HG02623 (cell line): ENCODE measurements around the gene MYCN.
"Not testable (repeated sequence)": the region's sequence is repeated elsewhere in the genome, so short reads cannot be mapped to it uniquely, and the experiment has no call there.

Source experiments
- ATAC-seq: cut with Tn5 transposase; IDR thresholded peaks from one replicate; pipeline ENCODE4 v1.9.1; 2021; ENCODE audit warnings: moderate library complexity; ENCODE audit not compliant: unreplicated experiment

MYCN gene

DNA sequence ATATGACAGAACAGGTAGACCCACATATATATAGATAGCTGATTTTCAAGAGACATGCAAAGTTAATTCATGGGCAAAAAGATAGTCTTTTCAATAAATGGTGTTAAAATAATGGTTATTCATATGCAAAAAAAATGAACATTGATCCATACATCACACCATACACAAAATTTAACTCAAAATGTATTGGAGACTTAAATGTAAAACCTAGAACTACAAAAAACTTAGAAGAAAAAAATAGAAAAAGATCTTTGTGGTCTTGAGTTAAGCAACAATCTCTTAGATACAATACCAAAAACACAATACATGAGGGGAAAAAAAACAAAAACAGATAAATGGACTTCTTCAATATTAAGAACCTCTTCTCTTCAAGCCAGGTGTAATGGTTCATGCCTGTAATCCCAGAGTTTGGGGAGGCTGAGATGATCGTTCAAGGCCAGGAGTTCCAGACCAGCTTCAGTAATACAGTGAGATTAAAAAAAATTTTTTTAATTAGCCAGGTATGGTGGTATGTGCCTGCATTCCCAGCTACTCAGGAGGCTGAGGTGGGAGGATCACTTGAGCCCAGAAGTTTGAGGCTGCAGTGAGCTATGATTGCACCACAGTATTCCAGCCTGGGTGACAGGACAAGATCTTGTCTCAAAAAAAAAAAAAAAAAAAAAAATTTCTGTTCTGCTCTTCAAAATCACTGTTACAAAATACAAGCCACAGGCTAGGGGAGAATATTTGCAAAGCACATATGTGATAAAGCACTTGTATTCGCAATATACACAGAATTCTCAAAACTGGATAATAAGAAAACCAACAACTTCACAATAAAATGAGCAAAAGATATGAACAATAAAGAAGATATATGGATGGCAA, 32.7 kb upstream of the MYCN start:
- ATAC-seq: no peak

GRCh38 chr2:15908371-15908770, 32.0 kb upstream of the MYCN start:
- no peak for ATAC-seq

DNA sequence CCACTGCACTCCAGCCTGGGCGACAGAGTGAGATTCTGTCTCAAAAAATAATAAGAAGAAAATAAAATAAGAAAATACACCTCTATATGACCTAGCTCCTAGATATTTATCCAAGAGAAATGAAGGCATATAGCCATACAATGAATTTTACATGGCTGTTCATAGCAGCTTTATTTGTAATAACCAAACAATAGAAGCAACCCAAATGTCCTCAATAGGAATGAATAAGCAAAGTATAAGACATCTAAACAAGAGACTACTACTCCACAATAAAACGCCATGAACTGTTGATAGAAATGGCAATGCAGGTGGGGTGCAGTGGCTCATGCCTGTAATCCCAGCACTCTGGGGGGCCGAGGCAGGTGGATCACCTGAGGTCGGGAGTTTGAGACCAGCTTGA, 31.2 kb upstream of the MYCN start:
- no peak for ATAC-seq

- ATAC-seq: no peak
Measured at GRCh38 chr2:15909736-15910135, 30.6 kb upstream of the MYCN start.

- not testable (repeated sequence) for ATAC-seq
Measured at GRCh38 chr2:15911270-15911669, 29.1 kb upstream of the MYCN start.

GRCh38 chr2:15911686-15912085, 28.7 kb upstream of the MYCN start:
- ATAC-seq: no peak

GRCh38 chr2:15912203-15912602, 28.1 kb upstream of the MYCN start:
- no peak for ATAC-seq

DNA sequence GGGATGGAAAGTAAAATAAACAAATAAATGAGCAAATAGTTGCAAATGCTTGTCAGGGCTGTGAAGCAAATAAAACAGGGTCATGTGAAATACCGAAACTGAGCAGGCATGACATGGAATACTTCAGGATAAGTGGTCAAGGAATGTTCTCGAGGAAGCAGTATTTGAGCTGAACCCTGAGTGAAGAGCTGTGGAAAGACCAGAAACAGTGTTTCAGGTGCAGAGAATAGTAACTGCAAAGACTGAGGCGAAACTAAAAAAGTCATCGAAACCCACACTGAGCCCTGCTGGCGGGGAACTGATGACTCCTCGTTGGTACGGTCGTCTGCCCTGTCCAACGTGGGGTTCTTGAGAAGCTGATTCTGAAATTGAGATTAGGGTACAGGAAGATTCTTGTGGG, 27.2 kb upstream of the MYCN start:
- no peak for ATAC-seq

DNA sequence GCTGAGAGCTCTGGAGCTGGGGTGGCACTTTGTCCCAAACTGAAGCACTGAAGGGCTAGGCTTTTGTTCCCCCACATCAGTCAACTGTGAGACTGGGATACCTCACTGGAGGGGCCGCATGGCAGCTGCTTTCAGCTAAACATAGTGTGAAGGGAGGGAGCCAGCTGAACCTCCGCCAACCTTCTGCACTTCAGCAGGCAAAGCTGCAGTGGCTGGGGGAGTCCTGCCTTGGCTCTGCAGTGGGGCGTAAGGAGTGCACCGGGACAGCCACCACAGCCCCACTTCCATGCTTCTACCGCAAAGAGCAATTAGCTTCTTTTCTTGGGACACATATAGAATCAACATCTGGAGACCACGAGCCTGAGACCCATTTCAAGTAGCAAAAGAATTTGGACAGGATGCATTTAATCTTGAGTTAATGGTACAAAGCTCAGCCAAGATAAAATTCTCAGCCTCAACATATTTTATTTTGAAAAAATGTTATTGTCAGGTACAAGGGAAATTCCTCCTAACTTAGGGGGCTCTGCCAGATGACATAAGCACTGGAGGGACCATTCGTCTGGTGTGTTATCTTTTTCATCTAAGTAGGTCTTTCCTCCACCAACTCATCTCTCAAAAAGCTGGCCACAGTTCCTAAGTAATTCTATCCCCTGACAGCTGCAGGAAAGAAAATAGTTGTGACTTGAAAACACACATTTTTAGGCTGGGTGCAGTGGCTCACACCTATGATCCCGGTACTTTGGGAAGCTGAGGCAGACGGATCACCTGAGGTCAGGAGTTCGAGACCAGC, 25.6 kb upstream of the MYCN start:
- ATAC-seq: no peak

DNA sequence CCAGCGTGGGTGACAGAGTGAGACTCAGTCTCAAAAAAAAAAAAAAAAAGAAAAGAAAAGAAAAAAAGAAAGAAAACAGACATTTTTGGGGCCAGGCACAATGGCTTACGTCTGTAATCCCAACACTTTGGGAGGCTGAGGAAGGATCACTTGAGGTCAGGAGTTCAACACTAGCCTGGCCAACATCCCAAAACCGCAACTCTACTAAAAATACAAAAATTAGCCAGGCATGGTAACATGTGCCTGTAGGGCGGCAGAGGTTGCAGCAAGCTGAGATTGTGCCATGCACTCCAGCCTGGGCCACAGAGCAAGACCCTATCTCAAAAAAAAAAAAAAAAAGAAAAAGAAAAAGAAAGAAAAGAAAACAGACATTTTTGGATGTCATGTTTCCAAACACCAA, 24.8 kb upstream of the MYCN start:
- ATAC-seq: not testable (repeated sequence)

DNA sequence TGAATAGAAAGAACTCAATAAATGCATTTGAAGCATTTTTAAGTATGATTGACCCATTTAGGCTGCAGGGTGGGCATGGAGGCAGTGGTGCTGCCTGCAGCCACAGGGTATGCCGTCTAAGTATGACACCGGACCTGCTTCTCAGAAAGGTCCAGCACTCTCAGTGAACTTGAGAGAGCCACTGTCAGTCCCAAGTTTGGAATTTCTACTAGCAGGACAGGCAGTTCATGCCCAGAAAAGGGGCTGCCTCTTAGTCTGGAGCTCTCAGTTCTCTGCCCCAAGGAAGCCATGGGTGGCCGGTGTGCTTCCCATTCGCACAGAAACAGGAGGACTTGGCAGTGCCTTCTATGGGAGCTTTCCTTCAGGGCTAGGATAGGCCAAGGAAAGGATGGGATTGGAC, 24.0 kb upstream of the MYCN start:
- ATAC-seq: no peak

DNA sequence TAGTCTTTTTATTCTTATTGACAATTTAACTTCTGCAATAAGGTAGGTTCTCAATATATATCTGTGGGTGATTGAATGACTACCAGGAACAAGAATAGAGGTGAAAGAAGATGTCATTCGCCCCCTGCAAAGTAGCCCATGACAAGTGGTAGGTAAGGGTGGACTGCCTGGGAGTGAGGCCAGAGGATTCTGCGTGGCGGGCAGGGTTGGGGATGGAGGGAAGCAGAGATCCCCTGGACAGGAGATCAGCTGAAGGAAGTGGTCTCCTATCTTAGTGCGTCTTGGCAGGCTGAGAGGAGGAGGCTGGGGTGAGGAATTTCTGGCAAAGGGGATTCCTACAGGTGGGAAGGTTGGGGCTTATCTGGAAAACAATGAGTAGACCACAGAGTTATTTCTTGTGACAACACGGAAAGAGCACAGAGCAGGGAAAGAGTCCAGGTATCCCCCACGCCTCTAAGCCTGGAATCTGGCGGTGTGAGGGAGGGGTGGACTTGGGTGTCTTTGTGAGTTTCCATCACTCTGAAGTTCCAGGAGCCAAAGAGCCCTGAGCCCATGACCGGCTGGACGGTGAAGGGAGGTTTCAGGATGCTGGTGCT, 21.5 kb upstream of the MYCN start:
- no peak for ATAC-seq

DNA sequence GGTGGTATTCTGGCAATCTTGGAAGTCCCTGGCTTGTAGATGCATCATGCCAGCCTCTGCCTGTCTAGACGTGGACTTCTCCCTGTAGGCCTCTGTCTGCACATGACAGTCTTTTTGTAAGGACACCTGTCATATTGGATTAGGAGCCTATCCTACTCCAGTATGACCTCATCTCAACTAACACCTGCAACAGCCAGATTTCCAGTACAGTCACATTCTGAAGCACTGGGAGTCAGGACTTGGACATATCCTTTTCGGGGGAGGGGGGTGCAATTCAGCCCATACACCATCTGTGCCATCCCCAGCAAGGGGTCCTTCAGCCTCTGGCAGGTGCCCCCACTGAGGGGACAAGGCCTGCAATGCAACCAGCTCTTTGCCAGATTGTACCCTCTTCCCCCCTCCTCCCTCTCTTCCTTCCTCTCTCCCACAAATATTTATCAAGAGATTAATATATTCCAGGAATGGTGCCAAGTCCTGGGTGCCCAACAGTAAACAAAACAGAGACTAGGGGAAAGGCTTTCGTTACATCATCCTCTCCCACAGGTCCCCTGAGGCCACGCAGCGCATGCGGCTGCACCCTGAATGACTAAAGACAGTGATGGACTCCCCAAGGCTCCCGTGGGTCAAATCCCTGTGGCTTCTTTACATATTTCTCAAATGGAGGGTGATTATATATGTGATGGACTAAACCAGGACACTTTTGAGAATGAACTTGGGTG, 20.5 kb upstream of the MYCN start:
- ATAC-seq: no peak

DNA sequence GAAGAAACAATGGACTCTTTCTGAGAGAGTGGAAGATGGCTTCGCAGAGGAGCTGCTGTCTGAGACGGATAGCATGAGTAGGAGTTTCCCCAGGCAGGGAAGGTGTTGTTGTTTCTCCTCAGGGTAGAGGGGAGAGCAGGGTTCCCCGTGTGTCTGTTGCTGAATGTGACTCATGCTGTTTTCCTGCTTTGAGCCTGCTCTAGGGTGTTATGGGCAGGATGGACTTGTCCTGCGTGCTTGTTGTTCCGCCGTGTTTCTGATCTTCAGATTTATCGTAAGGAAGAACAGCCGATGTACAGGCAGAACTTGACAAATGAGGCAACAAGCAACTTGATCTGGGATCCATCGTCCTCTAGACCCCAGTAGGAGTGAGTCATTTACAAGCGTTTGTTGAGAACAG, 19.7 kb upstream of the MYCN start:
- no peak for ATAC-seq

GRCh38 chr2:15923597-15923996, 16.8 kb upstream of the MYCN start:
- no peak for ATAC-seq

- no peak for ATAC-seq
Measured at GRCh38 chr2:15925819-15926218, 14.5 kb upstream of the MYCN start.

DNA sequence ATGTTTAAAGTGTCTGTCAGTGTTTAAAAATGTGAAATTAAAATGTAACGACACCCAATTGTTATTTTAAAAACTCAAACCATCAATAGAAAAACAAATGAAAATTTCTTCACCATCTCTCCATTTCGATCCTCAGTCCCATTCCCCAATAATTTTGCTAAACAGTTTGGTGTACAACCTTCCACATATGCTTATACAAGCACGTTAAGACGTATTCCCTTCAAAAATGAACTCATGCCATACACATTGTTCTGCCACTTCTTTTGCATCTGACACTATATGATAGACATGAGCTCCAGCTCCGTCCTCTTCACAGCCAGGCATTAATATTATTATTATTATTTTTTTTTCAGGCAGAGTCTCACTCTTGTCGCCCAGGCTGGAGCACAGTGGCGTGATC, 14.1 kb upstream of the MYCN start:
- ATAC-seq: no peak

GRCh38 chr2:15927551-15928218, 12.7 kb upstream of the MYCN start:
- ATAC-seq: no peak

GRCh38 chr2:15929008-15929407, 11.3 kb upstream of the MYCN start:
- ATAC-seq: not testable (repeated sequence)

- no peak for ATAC-seq
Measured at GRCh38 chr2:15929861-15930260, 10.5 kb upstream of the MYCN start.
